HG02885 (cell line): ENCODE measurements around the gene NRDC.
"Not testable (repeated sequence)": the region's sequence is repeated elsewhere in the genome, so short reads cannot be mapped to it uniquely, and the experiment has no call there.

ENCODE experiments used
- ATAC-seq: cut with Tn5 transposase; IDR thresholded peaks from one replicate; pipeline ENCODE4 v1.9.1; 2021; ENCODE audit warnings: mild to moderate bottlenecking; ENCODE audit not compliant: unreplicated experiment, poor library complexity

The NRDC gene

DNA sequence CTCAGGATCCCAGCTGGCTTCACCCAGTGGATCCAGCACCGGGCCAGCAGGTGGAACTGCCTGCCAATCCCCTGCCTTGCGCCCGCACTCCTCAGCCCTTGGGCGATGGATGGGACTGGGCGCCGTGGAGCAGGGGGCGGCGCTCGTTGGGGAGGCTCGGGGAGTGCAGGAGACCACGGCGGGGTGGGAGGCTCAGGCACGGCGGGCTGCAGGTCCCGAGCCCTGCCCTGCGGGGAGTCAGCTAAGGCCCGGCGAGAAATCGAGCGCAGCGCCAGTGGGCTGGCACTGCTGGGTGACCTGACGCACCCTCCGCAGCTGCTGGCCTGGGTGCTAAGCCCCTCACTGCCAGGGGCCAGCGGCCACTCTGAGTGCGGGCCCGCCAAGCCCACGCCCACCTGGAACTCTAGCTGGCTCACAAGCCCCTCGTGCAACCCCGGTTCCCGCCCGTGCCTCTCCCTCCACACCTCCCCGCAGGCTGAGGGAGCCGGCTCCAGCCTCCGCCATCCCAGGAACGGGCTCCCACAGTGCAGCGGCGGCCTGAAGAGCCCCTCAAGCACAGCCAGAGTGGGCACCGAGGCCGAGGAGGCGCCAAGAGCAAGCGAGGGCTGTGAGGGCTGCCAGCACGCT lies 31.1 kb downstream of the NRDC start:
- ATAC-seq, result no peak

DNA sequence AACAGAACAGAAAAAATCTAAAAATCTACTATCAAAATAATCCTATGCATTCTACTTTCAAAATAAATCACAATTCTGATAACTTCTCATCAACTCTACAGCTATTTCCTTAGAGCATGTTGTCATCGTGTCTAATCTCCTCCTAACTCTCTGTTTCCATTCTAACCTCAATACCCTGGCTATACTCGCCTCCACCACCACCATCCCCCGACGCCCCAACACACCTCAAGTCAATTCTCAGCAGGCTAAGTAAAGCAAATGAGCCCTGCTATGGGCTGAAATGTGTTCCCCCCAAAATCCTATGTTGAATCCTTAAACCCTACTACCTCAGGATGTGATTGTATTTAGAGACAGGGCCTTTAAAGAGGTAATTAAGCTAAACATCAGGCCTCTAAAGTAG lies 34.6 kb downstream of the NRDC start:
- no peak for ATAC-seq

DNA sequence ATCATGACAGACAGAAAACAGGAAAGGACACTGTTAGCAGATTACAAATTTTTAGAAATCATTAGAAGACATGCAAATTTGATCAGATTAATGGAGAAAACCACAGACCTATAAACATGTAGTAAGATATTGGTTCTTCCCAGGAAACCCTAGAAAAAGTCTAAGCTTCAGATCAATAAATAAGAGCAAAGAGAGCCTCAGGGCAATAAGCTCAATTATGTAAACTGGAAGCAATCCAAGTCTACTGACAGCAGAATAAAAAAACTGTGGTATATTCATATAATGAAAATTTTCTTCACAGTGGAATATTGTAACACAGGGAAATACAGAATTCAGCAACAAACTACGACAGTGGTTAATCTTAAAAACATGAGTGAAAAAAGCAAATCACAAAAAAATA lies 36.3 kb downstream of the NRDC start:
- ATAC-seq, result no peak

DNA sequence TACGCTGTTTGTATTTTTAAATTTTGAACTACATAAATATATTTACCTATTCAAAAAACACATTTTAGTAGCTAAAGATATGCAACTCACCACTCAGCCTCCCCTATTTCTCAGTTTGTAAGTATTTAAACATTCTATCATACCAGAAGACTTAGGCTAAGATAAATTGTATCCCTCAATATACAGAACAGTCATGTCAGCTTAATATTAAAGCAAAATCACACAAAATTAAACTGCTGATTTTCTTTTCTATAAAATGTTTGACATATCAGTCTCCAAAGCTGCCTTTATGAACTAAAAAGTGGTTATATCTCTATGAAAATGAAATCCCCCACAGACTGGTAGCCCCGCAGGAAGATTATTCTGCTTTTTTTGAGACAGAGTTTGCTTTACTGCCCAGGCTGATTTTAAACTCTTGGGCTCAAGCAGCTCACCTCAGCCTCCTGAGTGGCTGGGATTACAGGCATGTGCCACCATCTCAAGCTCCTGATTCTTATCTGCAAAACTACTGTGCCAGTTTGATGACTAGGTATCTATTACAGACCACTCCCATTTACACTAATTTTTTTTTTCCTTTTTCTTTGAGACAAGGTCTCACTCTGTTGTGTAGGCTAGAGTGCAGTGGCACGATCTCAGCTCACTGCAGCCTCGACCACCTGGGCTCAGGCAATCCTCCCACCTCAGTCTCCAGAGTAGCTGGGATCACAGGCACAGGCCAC lies 37.6 kb downstream of the NRDC start:
- no peak for ATAC-seq

DNA sequence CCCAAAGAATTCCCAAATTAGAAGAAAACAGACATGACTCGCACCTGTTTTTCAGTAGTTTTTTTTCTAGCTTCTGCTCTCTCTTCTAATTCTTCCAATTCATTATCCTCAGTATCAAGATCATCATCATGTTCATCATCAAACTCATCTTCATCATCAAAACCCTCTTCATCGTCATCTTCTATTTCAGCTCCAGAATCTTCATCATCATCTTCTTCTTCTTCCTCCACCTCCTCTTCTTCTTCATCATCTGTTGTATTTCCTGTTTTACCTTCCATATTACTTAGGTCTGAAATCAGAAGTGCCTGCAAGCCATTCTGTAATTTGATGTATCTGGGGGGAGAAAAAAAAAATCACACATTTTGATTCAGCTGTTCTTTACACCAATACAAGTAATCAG lies 38.3 kb downstream of the NRDC start:
- ATAC-seq, result no peak

DNA sequence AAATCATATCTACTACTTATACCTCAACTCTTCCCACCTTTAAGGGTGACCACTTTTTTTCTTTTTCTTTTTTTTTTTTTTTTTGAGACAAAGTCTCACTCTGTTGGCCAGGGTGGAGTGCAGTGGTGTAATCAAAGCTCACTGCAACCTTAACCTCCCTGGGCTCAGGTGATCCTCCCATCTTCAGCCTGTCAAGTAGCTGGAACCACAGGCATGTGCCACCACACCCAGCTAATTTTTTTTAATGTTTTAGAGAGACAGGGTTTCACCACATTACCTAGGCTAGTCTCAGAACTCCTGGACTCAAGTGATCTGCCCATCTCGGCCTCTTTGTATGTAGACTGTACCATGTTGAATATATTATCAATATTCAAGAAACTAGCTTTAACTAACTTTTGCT lies 39.4 kb downstream of the NRDC start:
- no peak for ATAC-seq

DNA sequence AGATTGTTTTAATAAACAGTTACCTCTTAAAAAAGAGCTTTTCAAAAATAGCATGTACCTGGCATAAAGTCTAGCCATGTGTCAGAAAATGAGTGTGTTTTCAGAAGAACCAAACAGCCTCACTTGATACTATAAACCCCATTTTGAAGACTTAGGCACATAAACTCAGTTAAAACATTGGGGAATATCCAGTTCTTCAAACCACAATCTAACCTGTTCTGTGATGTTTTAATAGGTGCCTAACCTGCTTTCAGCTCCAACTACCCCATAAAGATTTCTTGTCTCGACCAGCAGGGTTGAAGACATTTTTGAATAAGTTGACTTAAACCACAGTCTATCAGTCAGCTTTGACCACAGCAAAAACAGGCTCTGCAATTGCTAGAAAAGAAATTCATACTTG lies 41.3 kb downstream of the NRDC start:
- ATAC-seq, result no peak

DNA sequence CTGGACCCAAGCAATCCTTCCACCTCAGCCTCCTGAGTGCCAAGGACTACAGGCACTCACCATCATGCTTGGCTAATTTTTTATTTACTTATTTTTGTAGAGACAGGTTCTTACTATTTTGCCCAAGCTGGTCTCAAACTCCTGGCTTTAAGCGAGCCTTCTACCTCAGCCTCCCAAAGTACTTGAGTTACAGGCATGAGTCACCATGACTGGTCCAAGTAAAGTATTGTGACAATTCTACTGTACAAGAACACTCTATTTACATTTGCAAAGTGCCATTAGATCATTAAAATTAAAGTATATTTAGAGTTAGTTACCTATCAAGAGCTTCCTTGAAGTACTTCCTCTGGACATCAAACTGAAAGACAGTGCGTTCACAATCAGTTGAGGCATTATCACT lies 44.8 kb downstream of the NRDC start:
- no peak for ATAC-seq

DNA sequence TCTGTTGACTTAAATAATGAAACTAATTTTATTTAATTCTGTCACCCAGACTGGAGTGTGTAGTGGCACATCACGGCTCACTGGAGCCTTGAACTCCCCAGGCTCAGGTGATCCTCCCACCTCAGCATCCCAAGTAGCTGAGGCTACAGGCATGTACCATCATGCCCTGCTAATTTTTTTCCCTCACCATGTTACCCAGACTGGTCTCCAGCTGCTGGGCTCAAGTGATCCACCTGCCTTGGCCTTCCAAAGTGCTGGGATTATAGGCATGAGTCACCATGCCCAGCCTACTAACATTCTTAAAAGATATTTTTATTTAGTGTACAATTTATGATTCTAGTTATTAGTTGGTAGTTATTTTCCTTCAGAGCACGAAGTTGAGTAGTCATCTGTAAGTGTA lies 49.5 kb downstream of the NRDC start:
- no peak for ATAC-seq

DNA sequence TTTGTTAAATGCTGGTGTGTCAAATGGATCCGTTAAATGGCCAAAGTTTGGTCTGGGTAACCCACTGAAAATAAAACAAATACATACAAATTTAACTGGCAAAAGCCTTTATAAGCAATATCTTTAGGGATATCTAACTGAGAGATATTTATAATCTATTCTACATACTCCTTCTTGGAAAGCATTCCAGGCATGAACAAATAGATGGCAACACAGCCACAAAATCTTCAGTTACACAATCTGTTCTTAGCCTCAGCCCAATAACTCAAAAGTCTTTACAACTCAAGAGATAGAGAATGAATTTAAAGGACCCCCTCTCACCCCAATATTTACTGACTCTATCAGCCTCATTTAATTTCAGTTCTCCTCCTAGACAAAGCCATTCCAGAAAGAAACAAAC lies 58.7 kb downstream of the NRDC start:
- ATAC-seq, result no peak

DNA sequence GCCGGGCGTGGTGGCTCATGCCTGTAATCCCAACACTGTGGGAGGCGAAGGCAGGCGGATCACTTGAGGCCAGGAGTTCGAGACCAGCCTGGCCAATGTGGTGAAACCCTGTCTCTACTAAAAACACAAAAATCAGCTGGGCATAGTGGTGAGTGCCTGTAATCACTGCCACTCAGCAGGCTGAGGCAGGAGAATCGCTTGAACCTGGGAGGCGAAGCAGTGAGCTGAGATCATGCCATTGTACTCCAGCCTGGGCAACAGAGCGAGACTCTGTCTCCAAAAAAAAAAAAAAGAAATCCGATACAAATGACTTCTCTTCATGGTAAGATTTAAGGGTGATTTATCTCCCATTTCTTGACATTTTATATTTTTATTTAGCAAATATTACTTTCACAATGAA lies 59.5 kb downstream of the NRDC start:
- not testable (repeated sequence) for ATAC-seq

DNA sequence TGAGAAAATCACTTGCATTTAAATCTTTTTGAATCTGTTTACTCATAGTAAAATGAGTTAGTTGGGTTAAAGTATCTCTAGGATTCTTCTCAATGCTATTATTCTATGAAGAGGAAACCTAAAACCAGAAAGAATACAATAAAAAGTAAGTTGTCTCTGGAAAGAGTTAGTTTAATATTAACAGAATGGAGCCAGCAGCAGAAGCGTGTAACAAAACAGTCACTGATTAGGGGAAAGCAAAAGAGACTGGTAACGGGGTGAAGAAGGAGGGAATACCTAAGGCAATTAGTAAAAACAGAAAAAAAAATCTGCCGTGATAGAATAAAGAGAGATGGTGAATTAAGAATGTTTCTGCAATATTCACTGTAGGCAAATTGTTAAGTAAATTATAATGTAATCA lies 60.0 kb downstream of the NRDC start:
- no peak for ATAC-seq

DNA sequence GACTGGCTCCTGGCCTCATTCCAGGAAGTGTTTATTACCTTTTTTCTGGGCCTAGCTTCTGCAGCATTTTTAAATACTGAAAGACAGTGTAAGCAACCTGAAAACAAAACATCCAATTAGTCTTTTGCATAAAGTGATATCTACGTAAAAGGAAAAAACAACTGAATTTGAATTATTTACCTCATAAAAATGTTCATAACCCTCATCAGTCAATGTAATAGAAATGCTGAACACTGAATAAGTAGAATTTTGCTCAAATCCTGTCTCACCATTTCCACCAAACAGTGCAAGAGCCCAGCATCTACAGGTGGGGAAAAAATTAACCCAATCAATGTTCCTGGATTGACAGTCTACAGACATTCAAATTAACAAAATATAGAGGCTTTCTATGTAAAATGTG lies 64.0 kb downstream of the NRDC start:
- ATAC-seq, result no peak

DNA sequence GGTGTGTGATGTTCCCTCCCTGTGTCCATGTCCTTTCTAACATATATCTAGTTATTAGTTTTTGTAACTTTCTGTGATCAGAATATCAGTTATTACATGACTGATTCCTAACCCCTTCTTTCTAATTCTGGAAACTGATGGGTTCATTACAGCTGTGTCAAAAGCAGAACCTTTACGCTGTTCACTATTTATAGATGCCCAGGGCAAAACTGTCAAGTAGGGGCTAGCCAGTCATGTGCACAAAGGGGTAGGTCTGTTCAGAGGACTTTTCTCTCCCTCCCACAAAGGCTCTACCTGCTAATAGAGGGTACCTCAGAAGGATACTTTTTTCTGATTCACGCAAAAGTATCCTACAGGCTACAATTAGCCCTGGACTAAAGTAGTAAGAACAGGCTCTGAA lies 79.2 kb downstream of the NRDC start:
- ATAC-seq, result no peak

DNA sequence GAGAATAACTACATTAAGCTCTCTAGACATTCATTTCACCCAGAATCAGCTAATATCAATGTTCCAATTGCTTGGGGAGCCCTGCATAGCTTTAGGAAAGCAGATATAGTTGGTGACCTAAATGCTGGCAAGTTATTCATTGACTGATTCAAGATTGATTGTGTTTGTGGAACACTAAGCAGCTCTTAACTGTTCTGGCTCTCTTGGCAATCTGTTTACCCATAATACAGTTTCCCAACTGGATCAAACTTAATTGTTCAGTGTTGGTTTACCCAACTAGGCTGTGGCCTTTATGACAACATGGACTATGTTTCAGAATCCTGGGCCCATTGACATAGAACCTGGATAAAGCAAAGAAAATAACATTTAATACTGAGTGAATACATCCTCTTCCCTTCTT lies 83.7 kb downstream of the NRDC start:
- no peak for ATAC-seq

DNA sequence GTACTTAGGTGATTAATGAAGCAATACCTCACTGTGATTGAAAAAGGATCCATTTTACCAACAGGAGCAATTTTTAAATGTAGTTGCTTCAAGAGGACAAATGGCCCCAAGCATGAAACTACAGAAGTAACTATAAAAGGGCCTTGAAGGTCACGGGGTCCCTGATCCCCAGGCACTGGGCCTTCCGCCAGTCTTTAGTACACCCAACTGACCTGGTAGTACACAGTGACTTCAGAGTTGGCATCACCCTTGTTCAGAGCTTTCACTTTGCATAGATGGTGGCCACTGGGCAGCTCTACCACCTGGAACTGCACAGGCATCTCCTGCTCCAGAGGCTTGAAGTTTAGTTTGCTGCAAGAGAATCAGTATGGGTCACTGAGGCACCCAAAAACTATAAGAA lies 84.3 kb downstream of the NRDC start:
- no peak for ATAC-seq

DNA sequence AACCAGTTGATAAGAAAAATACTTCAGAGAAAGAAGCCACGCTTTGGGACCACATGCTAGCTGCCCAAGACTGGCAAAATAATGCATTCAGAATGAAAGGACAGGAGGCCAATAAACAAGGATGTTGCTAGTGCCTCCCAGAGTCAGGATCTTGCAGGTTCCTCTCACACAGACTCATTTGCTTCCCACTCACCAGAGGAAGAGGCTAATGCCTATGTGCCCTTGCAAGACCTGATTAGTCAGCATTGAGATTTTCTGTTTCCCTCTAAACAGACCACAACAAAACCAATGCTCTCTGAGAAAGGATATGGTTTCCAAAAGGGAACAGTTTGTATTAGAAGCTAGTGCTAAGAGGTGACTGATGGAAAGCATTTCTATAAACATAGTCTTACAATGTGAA lies 85.7 kb downstream of the NRDC start:
- no peak for ATAC-seq

DNA sequence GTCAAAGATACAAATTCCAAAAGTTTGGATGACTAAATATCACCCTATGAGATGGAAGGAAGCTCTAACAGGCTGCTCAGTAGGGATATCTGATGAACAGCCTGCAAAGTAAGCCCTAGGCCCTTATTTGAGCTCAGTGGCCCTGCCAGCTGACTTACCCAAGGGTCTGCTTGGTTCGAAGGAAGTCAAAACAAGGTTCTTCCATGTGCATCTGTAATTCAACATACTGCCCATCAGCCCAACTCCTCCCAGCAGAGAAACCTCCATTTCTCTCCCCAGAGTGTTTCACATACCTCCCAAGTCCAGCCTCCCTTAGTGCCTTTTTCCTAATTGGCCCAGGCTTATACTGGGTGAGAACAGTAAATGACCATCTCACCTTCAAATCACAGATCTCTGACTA lies 86.6 kb downstream of the NRDC start:
- ATAC-seq, result no peak

DNA sequence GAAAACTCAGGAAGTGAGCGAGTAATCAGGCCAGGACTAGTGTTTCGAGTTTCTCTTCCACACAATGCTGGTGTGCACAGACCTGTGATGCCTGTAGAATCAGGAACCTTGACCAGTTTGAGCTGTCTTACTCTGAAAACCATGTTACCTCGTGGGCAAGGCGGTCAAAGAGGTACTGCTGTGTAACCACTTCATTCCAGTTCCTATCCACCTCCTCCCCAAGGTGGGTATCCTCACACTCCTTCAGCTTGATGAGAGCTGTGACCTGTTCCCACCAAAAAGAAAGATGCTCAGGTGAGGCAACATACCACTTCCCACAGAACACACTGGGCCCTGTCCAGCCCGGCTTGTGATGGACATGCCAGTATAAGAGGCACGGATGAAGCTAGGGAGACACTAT lies 88.1 kb downstream of the NRDC start:
- ATAC-seq, result no peak

DNA sequence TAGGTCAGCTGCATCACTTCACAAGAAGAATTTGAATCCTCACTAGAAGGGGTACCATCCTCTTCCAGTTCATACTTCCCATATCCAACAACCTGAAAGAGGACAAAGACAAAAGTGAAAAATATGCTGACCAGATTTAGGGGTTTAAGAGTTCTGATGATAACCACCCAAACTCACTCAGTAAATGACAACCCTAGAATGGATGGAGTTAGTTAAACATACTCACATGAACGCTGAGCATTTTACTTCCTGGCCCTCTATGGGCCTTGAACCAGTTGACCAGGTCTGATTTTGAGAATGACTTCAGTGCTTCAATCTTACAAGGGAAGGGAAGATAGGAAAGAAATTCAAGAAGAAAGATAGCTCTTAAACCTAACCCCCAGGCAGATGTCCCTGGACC lies 89.2 kb downstream of the NRDC start:
- no peak for ATAC-seq

DNA sequence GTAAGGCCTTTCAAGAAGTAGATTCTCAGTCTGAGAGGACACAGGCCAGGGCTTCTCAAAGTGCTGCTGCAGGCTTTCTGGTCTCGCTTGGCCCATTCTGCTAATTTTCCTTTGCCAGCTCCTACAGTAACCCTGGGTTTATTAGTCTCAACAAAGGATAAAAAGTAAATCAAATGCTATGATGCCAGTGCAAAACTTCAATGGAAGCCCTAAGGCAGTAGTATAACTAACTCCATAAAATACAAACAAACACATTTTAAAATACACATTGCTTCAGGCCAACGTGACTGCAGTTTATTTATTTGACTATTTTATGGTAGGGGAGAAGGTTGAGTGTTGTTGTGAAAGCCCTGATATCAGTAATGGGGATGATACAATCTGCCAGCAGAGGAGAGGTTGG lies 89.6 kb downstream of the NRDC start:
- no peak for ATAC-seq

DNA sequence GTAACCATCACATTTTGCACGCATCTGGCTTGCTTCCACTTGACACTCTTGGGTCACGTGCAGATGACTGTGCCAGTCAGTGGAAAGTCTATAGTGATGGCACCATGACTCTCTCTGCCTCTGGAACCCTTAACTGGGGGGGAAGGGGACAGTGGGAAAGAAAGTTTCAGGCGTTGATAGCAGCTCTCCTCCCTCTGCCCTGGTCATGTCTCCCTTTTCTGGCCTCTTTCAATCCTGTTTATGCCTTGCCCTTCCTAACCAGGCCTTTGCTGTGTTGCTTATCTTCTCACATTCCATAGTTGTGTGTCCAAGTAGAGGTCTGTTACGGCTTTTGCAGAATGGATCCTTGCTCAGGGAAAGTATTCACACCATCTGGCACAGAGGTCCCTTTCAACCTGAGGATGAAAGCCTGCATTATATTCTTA lies 93.5 kb downstream of the NRDC start:
- no peak for ATAC-seq
